ENCODE data around the gene FGF14.

Gene FGF14

DNA sequence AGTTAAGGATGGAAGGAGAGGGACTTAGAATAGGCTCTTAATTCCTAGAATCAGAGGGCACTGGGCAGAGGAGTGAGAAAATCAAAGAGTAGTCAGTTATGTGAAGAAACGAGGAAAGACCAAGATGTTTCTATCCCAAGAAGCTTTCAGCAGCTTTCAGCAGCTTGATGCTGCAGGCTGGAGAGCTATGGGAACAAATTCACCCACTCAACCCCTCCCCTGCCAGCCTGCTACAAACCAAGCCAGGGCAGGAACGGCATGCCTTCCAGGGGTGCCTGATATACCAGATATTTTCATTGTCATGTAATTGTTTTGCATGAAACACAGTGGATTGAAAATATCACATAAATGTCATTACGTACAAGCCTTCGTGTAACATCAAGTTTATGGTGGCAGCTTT is 262.2 kb downstream of the FGF14 start:
- H3K4me1 ChIP-seq (ENCODE audit: control insufficient read depth, insufficient read depth, low read length) = no peaks in the 10 kb centered on the region
- H3K4me3 ChIP-seq (ENCODE audit: low read depth, low read length) = no peak overlapping the region
- no peak overlapping the region for H3K27ac ChIP-seq (ENCODE audit: extremely low read depth, low read depth, low read length)
- ChIA-PET POLR2A (no interaction called here), CTCF (interaction anchor here (0.7 to 1.4 kb wide), 3 partner anchors 260 to 416 kb away, joined by 3 to 7 read pairs (median 4); no protein-coding TSS in a partner anchor)
- no peak for TF ChIP-seq ZFP69B (tag by site-specific recombination; IDR thresholded peaks at IDR 0.05)
- TF ChIP-seq, protein P1, sequence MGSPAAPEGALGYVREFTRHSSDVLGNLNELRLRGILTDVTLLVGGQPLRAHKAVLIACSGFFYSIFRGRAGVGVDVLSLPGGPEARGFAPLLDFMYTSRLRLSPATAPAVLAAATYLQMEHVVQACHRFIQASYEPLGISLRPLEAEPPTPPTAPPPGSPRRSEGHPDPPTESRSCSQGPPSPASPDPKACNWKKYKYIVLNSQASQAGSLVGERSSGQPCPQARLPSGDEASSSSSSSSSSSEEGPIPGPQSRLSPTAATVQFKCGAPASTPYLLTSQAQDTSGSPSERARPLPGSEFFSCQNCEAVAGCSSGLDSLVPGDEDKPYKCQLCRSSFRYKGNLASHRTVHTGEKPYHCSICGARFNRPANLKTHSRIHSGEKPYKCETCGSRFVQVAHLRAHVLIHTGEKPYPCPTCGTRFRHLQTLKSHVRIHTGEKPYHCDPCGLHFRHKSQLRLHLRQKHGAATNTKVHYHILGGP (tag by site-specific recombination; IDR thresholded peaks at IDR 0.05) = no peak
- no peak for TF ChIP-seq ZNF10 (tag by site-specific recombination; IDR thresholded peaks at IDR 0.05)
- TF ChIP-seq, protein P2, sequence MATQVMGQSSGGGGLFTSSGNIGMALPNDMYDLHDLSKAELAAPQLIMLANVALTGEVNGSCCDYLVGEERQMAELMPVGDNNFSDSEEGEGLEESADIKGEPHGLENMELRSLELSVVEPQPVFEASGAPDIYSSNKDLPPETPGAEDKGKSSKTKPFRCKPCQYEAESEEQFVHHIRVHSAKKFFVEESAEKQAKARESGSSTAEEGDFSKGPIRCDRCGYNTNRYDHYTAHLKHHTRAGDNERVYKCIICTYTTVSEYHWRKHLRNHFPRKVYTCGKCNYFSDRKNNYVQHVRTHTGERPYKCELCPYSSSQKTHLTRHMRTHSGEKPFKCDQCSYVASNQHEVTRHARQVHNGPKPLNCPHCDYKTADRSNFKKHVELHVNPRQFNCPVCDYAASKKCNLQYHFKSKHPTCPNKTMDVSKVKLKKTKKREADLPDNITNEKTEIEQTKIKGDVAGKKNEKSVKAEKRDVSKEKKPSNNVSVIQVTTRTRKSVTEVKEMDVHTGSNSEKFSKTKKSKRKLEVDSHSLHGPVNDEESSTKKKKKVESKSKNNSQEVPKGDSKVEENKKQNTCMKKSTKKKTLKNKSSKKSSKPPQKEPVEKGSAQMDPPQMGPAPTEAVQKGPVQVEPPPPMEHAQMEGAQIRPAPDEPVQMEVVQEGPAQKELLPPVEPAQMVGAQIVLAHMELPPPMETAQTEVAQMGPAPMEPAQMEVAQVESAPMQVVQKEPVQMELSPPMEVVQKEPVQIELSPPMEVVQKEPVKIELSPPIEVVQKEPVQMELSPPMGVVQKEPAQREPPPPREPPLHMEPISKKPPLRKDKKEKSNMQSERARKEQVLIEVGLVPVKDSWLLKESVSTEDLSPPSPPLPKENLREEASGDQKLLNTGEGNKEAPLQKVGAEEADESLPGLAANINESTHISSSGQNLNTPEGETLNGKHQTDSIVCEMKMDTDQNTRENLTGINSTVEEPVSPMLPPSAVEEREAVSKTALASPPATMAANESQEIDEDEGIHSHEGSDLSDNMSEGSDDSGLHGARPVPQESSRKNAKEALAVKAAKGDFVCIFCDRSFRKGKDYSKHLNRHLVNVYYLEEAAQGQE (tag by site-specific recombination; IDR thresholded peaks at IDR 0.05) = no peak
- TF ChIP-seq KLF9 (tag by site-specific recombination; IDR thresholded peaks at IDR 0.05; ENCODE audit: low read depth) = no peak
- no peak for TF ChIP-seq BCL11B (tag by site-specific recombination; IDR thresholded peaks at IDR 0.05; ENCODE audit: low read depth)
- no peak for TF ChIP-seq ZNF677 (tag by site-specific recombination; IDR thresholded peaks at IDR 0.05)
- TF ChIP-seq ZNF404 (tag by site-specific recombination; IDR thresholded peaks at IDR 0.05) = no peak
- TF ChIP-seq, protein P3, sequence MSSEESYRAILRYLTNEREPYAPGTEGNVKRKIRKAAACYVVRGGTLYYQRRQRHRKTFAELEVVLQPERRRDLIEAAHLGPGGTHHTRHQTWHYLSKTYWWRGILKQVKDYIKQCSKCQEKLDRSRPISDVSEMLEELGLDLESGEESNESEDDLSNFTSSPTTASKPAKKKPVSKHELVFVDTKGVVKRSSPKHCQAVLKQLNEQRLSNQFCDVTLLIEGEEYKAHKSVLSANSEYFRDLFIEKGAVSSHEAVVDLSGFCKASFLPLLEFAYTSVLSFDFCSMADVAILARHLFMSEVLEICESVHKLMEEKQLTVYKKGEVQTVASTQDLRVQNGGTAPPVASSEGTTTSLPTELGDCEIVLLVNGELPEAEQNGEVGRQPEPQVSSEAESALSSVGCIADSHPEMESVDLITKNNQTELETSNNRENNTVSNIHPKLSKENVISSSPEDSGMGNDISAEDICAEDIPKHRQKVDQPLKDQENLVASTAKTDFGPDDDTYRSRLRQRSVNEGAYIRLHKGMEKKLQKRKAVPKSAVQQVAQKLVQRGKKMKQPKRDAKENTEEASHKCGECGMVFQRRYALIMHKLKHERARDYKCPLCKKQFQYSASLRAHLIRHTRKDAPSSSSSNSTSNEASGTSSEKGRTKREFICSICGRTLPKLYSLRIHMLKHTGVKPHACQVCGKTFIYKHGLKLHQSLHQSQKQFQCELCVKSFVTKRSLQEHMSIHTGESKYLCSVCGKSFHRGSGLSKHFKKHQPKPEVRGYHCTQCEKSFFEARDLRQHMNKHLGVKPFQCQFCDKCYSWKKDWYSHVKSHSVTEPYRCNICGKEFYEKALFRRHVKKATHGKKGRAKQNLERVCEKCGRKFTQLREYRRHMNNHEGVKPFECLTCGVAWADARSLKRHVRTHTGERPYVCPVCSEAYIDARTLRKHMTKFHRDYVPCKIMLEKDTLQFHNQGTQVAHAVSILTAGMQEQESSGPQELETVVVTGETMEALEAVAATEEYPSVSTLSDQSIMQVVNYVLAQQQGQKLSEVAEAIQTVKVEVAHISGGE (tag by site-specific recombination; conservative IDR thresholded peaks at IDR 0.05; ENCODE audit: low read depth) = no peak
- TF ChIP-seq ZBTB17 (tag by site-specific recombination; IDR thresholded peaks at IDR 0.05) = no peak
- no peak for TF ChIP-seq ZFP3 (tag by site-specific recombination; IDR thresholded peaks at IDR 0.05; ENCODE audit: low read depth)
- no peak for TF ChIP-seq GLIS2 (tag by site-specific recombination; IDR thresholded peaks at IDR 0.05)
- H3K36me3 ChIP-seq (ENCODE audit: control insufficient read depth in 2 of 2, insufficient read depth in 1 of 2, low read length in 2 of 2) = no peaks in the 10 kb centered on the region
- H3K9me3 ChIP-seq (ENCODE audit: control insufficient read depth, insufficient read depth, low read depth, low read length) = no peaks in the 10 kb centered on the region

DNA sequence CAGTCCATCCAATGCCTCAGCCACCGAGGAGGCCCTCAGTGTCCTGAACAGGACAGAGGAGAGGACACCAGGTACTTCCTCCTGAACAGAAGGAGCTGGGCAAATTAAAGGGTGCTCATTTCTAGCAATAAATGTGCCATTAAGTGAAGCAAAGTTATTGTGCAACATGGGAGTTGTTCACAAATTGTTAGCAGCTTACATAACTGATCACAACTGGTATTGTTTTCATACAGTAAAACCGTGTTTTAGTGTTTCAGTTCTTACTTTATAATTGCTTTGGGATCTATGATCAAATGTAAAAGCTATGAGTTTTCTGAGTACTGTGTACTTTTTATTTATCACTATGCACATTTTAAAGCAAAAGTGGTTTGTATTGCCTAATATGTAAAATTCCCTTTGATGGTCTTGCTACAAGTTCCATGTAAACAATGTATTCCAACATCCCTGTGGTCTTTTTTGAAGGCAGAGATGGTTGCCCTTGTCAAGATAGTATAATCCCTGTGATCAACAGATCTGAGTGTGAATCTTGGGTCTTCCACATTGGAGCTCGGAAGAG is 263.1 kb downstream of the FGF14 start:
- CTCF ChIA-PET = interaction anchor here (0.7 to 1.4 kb wide), 3 partner anchors 261 to 417 kb away, joined by 3 to 7 read pairs (median 4); no protein-coding TSS in a partner anchor
- no peak overlapping the region for H3K27ac ChIP-seq (ENCODE audit: extremely low read depth, low read depth, low read length)
- no peaks in the 10 kb centered on the region for H3K4me1 ChIP-seq (ENCODE audit: control insufficient read depth, insufficient read depth, low read length)
- POLR2A ChIA-PET = no interaction called here
- no peaks in the 10 kb centered on the region for H3K9me3 ChIP-seq (ENCODE audit: control insufficient read depth, insufficient read depth, low read depth, low read length)
- H3K36me3 ChIP-seq (ENCODE audit: control insufficient read depth in 2 of 2, insufficient read depth in 1 of 2, low read length in 2 of 2) = no peaks in the 10 kb centered on the region
- H3K4me3 ChIP-seq (ENCODE audit: low read depth, low read length) = no peak overlapping the region
- TF ChIP-seq ZNF248 (tag by site-specific recombination; IDR thresholded peaks at IDR 0.05) (no peak), FEZF1 (tag by site-specific recombination; IDR thresholded peaks at IDR 0.05) (no peak), SCRT1 (tag by site-specific recombination; IDR thresholded peaks at IDR 0.05; ENCODE audit: borderline replicate concordance) (no peak), ZNF600 (tag by site-specific recombination; IDR thresholded peaks at IDR 0.05) (no peak), ZNF747 (tag by site-specific recombination; IDR thresholded peaks at IDR 0.05) (no peak)
- TF ChIP-seq, protein P4, sequence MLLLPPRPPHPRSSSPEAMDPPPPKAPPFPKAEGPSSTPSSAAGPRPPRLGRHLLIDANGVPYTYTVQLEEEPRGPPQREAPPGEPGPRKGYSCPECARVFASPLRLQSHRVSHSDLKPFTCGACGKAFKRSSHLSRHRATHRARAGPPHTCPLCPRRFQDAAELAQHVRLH (tag by site-specific recombination; IDR thresholded peaks at IDR 0.05) = no peak
- TF ChIP-seq, protein P5, sequence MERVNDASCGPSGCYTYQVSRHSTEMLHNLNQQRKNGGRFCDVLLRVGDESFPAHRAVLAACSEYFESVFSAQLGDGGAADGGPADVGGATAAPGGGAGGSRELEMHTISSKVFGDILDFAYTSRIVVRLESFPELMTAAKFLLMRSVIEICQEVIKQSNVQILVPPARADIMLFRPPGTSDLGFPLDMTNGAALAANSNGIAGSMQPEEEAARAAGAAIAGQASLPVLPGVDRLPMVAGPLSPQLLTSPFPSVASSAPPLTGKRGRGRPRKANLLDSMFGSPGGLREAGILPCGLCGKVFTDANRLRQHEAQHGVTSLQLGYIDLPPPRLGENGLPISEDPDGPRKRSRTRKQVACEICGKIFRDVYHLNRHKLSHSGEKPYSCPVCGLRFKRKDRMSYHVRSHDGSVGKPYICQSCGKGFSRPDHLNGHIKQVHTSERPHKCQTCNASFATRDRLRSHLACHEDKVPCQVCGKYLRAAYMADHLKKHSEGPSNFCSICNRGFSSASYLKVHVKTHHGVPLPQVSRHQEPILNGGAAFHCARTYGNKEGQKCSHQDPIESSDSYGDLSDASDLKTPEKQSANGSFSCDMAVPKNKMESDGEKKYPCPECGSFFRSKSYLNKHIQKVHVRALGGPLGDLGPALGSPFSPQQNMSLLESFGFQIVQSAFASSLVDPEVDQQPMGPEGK (tag by site-specific recombination; IDR thresholded peaks at IDR 0.05) = no peak
- TF ChIP-seq, protein P6, sequence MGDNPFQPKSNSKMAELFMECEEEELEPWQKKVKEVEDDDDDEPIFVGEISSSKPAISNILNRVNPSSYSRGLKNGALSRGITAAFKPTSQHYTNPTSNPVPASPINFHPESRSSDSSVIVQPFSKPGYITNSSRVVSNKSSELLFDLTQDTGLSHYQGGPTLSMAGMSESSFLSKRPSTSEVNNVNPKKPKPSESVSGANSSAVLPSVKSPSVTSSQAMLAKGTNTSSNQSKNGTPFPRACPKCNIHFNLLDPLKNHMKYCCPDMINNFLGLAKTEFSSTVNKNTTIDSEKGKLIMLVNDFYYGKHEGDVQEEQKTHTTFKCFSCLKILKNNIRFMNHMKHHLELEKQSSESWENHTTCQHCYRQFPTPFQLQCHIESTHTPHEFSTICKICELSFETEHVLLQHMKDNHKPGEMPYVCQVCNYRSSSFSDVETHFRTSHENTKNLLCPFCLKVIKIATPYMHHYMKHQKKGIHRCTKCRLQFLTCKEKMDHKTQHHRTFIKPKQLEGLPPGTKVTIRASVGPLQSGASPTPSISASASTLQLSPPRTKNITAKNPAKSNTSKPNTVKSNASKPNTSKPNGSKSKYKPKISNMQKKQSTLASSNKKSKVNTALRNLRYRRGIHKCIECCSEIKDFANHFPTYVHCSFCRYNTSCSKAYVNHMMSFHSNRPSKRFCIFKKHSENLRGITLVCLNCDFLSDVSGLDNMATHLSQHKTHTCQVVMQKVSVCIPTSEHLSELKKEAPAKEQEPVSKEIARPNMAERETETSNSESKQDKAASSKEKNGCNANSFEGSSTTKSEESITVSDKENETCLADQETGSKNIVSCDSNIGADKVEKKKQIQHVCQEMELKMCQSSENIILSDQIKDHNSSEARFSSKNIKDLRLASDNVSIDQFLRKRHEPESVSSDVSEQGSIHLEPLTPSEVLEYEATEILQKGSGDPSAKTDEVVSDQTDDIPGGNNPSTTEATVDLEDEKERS (tag by site-specific recombination; IDR thresholded peaks at IDR 0.05) = no peak
